Stimulated activated CD4-positive, alpha-beta T cell treated with anti-CD3 and anti-CD28 coated beads, Interleukin-4, amount 100 ng/mL, for 1 hour (primary cell): ENCODE data around the gene CHRNE.

ENCODE experiments used
- DNase-seq: peaks from one replicate; pipeline ENCODE4 v3.0.0-alpha.2; 2020

CHRNE gene

GRCh38 chr17:4903051-4903818 is at the start of gene CHRNE:
Gene CHRNE, minus strand, starts transcription at chr17:4903098. Its CDS starts 35 bp downstream, at chr17:4903063.
- DNase-seq = peak; percentile 67

GRCh38 chr17:4951486-4951885 is 48.6 kb upstream of the CHRNE start:
- DNase-seq = no peak

- DNase-seq = no peak
Measured at GRCh38 chr17:4950746-4951204, 47.9 kb upstream of the CHRNE start, which contains the start of gene ENO3. Gene ENO3, plus strand, starts transcription at chr17:4951119. Its CDS starts 711 bp downstream, at chr17:4951830.

GRCh38 chr17:4950075-4950745 is 47.3 kb upstream of the CHRNE start:
- DNase-seq = peak; percentile 43

GRCh38 chr17:4949321-4950074 is 46.6 kb upstream of the CHRNE start:
- DNase-seq = peak; percentile 73

GRCh38 chr17:4948931-4949320 is 46.0 kb upstream of the CHRNE start:
- peak; percentile 75 for DNase-seq

GRCh38 chr17:4948166-4948930 is 45.5 kb upstream of the CHRNE start, which contains the start of gene PFN1:
Gene PFN1, minus strand, starts transcription at chr17:4948530. Its CDS starts 136 bp downstream, at chr17:4948394.
- peak; percentile 91 for DNase-seq

GRCh38 chr17:4947411-4948165 is 44.7 kb upstream of the CHRNE start:
- DNase-seq = peak; percentile 71

- no peak for DNase-seq
Measured at GRCh38 chr17:4947010-4947410, 44.1 kb upstream of the CHRNE start.

- no peak for DNase-seq
Measured at GRCh38 chr17:4946312-4946976, 43.5 kb upstream of the CHRNE start.

GRCh38 chr17:4945944-4946280 is 43.0 kb upstream of the CHRNE start:
- no peak for DNase-seq

- peak; percentile 83 for DNase-seq
Measured at GRCh38 chr17:4945176-4945943, 42.5 kb upstream of the CHRNE start.

GRCh38 chr17:4944554-4945175 is 41.8 kb upstream of the CHRNE start:
- peak; percentile 39 for DNase-seq

- DNase-seq = no peak
Measured at GRCh38 chr17:4944163-4944553, 41.3 kb upstream of the CHRNE start.

- no peak for DNase-seq
Measured at GRCh38 chr17:4942760-4943508, 40.0 kb upstream of the CHRNE start.

GRCh38 chr17:4941319-4941610 is 38.4 kb upstream of the CHRNE start:
- no peak for DNase-seq

GRCh38 chr17:4940555-4941318 is 37.8 kb upstream of the CHRNE start:
- DNase-seq = peak; percentile 32

- DNase-seq = peak; percentile 92
Measured at GRCh38 chr17:4939796-4940554, 37.1 kb upstream of the CHRNE start, which contains the start of the genes RNF167 and SLC25A11. Gene RNF167, plus strand, starts transcription at chr17:4940268. Its CDS starts 642 bp downstream, at chr17:4940910. Gene SLC25A11, minus strand, starts transcription at chr17:4940046. Its CDS starts 136 bp downstream, at chr17:4939910.
